Stomach (tissue), 9 donors: ENCODE measurements around the gene SERTAD2. TPM values are rescaled to one million over a fixed set of nuclear protein-coding genes. Genes with fewer than 3 reads are reported as not detected.

ENCODE experiments used
- DNase-seq, 2 donors: peaks; one replicate each; pipeline versions ENCODE4 v3.0.0 to v3.0.0-alpha.2; 2013 to 2019
- H3K27ac ChIP-seq, 5 donors: fragments of 200-600 bp in 4 of 5; sonication (generic) in 4 of 5; one replicate each; pipeline ENCODE4 v1.5.1; 2013 to 2019; ENCODE audit warnings: mild to moderate bottlenecking in 1 of 5, moderate library complexity in 1 of 5
- H3K27me3 ChIP-seq, 3 donors: fragments of 200-600 bp; sonication (generic); one replicate each; pipeline ENCODE4 v1.5.1; 2017 to 2019; ENCODE audit warnings: mixed run types in 1 of 3
- H3K36me3 ChIP-seq, 4 donors: fragments of 200-600 bp; sonication (generic); 1 replicate in 3 of 4; 2 replicates in 1 of 4; pipeline ENCODE4 v1.5.1; 2016 to 2019
- H3K4me1 ChIP-seq, 4 donors: fragments of 200-600 bp; sonication (generic); one replicate each; pipeline ENCODE4 v1.5.1; 2016 to 2019
- H3K4me3 ChIP-seq, 4 donors: fragments of 200-600 bp; sonication (generic) in 3 of 4; one replicate each; pipeline ENCODE4 v1.5.1; 2016 to 2019; ENCODE audit warnings: mild to moderate bottlenecking in 1 of 4
- H3K9me3 ChIP-seq, 4 donors: fragments of 200-600 bp; sonication (generic); one replicate each; pipeline ENCODE4 v1.5.1; 2016 to 2019
- CTCF ChIP-seq, 7 experiments: fragments of 450-650 bp in 4 of 7; fragments of 200-600 bp in 3 of 7; sonication (generic) in 3 of 7; IDR thresholded peaks; one replicate each; pipeline ENCODE4 v1.5.1; 2016 to 2019; ENCODE audit warnings: antibody characterized with exemption in 7 of 7, control low read depth in 2 of 7, mild to moderate bottlenecking in 1 of 7
- EP300 ChIP-seq: sonication (generic); formaldehyde crosslinking; IDR thresholded peaks from one replicate; pipeline ENCODE4 v1.6.1; 2017; ENCODE audit warnings: antibody characterized with exemption
- POLR2A ChIP-seq, 4 donors: fragments of 450-650 bp; IDR thresholded peaks; one replicate each; pipeline ENCODE4 v1.6.1; 2016; ENCODE audit warnings: antibody characterized with exemption in 4 of 4, control low read depth in 2 of 4, mild to moderate bottlenecking in 1 of 4, moderate library complexity in 1 of 4
- POLR2AphosphoS5 ChIP-seq, 3 donors: sonication (generic); formaldehyde crosslinking; IDR thresholded peaks; one replicate each; pipeline ENCODE4 v1.6.1; 2016; ENCODE audit warnings: antibody characterized with exemption in 3 of 3
- WGBS, 5 donors: extraction: QIAGEN DNeasy Blood & Tissue Kit in 3 of 5; methylation state at CpG; one replicate each; pipeline versions ENCODE4 v1.1.5 to v1.1.7; 2013 to 2018; 5-methylcytosine and 5-hydroxymethylcytosine counted together
- intact Hi-C: fragments of 100-400 bp; cut with DNase I; formaldehyde crosslinking; loops from one replicate; pipeline ENCODE4 v1.15.1; 2023; ENCODE audit warnings: low total_unique reads
- polyA plus RNA-seq, 3 donors: library from polyadenylated mRNA; stranded (reverse); fragments of 200-250 nt; gene quantifications; one replicate each; pipeline ENCODE4 v1.2.3, GENCODE V29; 2013
- total RNA-seq, 5 donors: library from RNA; depleted of rRNA; stranded (reverse); fragments of >200 nt; gene quantifications; one replicate each; pipeline versions ENCODE4 v1.1.0 to v1.2.3, GENCODE V29; 2014 to 2016
- donor health status: healthy with polysubstance abuse.
- donor health status: Bipolar disorder and iron deficiency.
- donor health status: healthy.

The SERTAD2 gene
- total and polyA plus RNA-seq, 8 donors = 2.0 to 11.9 (median 6.4) TPM

DNA sequence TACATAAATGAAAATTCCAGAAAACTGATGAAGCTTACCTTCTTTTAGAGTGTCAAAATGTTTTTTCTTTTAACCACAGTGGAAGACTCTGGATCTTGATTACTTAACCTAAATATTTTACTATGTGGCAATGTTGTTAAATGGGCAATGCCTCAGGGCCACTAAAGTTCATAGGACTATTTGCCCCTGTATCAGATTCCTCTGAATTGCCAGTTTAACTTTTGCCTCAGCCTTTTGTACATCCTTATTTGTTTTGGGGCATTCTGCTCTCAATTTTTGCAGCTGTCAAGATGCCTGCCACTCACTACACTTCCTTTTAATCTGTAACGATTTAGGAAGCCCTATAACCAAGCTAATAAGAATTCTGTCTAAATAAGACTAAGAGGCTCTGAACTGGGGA lies 31.7 kb upstream of the SERTAD2 start:
- H3K4me1 ChIP-seq = peaks cover 0 to 3% (median 0%) of the 10 kb centered on the region in 4 donors
- H3K27me3 ChIP-seq = no peaks in the 10 kb centered on the region
- no peaks in the 10 kb centered on the region for H3K36me3 ChIP-seq
- TF ChIP-seq POLR2AphosphoS5 (IDR thresholded peaks at IDR 0.05) (no peak), EP300 (no peak), CTCF (IDR thresholded peaks at IDR 0.05) (no peak), POLR2A (IDR thresholded peaks at IDR 0.05) (no peak)
- H3K4me3 ChIP-seq = no peak overlapping the region
- no peak overlapping the region for H3K27ac ChIP-seq
- 33 to 68% (median 47%) methylated on average over 1 of the region's 1 CpG for WGBS, 5 donors
- H3K9me3 ChIP-seq = no peaks in the 10 kb centered on the region
- intact Hi-C loops = no loop called here
- DNase-seq = no peak

DNA sequence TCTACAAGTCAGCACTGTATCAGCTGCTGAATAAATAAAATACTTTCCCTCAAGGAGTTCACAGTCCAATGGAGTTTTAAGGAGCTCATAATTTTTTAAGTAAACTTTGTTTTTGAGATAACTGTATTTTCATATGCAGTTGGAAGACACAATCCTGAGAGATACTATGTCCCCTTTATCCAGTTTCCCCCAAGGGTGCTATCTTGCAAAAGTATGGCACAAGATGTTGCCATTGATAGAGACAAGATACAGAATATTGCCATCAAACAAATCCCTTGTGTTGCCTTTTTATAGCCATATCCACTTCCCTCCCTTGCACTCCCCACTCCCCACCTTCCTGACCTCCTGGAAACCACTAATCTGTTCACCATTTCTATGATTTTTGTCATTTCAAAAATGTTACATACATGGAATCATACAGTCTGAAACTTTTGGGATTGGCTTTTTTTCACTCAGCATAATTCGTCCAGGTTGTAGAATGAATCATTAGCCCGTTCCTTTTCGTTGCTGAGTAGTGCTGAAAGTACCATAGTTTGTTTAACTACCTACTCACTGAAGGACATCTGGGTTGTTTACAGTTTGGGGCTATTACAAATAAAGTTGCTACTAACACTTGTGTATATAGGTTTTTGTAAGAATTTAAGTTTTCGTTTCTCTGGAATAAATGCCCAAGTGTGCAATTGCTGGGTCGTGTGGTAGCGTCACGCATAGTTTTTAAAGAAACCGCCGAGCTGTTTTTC lies 30.2 kb upstream of the SERTAD2 start:
- H3K4me1 ChIP-seq = peaks cover 0 to 7% (median 1%) of the 10 kb centered on the region in 4 donors
- H3K27me3 ChIP-seq = no peaks in the 10 kb centered on the region
- H3K9me3 ChIP-seq = no peaks in the 10 kb centered on the region
- no peak overlapping the region for H3K27ac ChIP-seq
- no peak for DNase-seq
- H3K36me3 ChIP-seq = no peaks in the 10 kb centered on the region
- no peak overlapping the region for H3K4me3 ChIP-seq
- TF ChIP-seq POLR2AphosphoS5 (IDR thresholded peaks at IDR 0.05) (no peak), CTCF (IDR thresholded peaks at IDR 0.05) (no peak), EP300 (no peak), POLR2A (IDR thresholded peaks at IDR 0.05) (no peak)
- WGBS, 5 donors = 87 to 95% (median 92%) methylated on average over 9 of the region's 9 CpGs
- intact Hi-C loops = no loop called here

- H3K4me3 ChIP-seq = no peak overlapping the region
- peaks cover 0 to 10% (median 1%) of the 10 kb centered on the region in 4 donors for H3K4me1 ChIP-seq
- no peak for DNase-seq
- WGBS, 5 donors = 81 to 94% (median 85%) methylated on average over 2 of the region's 2 CpGs
- no peaks in the 10 kb centered on the region for H3K27me3 ChIP-seq
- intact Hi-C loops = no loop called here
- H3K9me3 ChIP-seq = no peaks in the 10 kb centered on the region
- H3K27ac ChIP-seq = no peak overlapping the region
- H3K36me3 ChIP-seq = no peaks in the 10 kb centered on the region
- TF ChIP-seq EP300 (no peak), POLR2A (IDR thresholded peaks at IDR 0.05) (no peak), POLR2AphosphoS5 (IDR thresholded peaks at IDR 0.05) (no peak)
Measured at GRCh38 chr2:64681479-64681967, 27.8 kb upstream of the SERTAD2 start.

DNA sequence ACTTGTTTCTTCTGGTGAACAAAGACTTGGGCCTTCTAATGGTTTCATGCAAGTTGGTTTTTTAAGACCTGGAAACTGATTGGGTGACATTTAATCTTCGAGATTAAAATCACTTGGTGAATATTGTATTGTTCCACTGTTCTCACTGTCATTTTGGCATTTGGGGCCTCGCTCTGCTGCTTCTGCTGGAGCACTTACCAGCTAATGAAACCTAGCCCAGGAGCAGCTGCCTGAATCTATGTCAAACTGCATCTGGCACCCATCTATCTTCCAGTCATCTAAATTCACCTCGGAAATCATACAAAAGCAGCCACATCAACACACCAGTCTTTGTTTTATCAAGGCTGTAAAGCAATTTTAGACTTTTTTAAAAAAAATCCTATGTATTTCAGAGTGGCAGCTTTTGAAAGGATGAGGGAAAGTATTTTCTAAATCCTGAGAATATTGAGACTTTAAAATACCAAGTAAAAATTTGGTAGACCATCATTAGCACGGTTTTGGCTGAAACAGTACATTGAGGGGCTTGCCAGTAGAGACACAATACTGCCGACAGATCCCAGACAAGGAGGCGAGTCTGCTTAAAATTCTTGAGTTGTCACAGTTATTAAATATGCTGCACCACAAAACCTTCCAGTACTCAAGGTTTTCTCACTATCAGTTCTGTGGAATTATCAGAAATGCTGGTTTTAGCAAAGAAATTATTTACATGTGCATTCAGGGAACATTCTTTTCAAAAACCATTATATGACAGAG lies 26.1 kb upstream of the SERTAD2 start:
- H3K27ac ChIP-seq = no peak overlapping the region
- H3K4me1 ChIP-seq = peaks cover 0 to 10% (median 1%) of the 10 kb centered on the region in 4 donors
- no peak for DNase-seq
- H3K36me3 ChIP-seq = no peaks in the 10 kb centered on the region
- H3K4me3 ChIP-seq = no peak overlapping the region
- intact Hi-C loops = no loop called here
- no peaks in the 10 kb centered on the region for H3K9me3 ChIP-seq
- 85 to 88% (median 86%) methylated on average over 6 of the region's 6 CpGs for WGBS, 5 donors
- no peak for TF ChIP-seq POLR2A (IDR thresholded peaks at IDR 0.05)
- no peak for TF ChIP-seq EP300
- no peaks in the 10 kb centered on the region for H3K27me3 ChIP-seq

GRCh38 chr2:64678771-64679590 lies 25.3 kb upstream of the SERTAD2 start:
- H3K36me3 ChIP-seq = no peaks in the 10 kb centered on the region
- peaks cover 0 to 10% (median 1%) of the 10 kb centered on the region in 4 donors for H3K4me1 ChIP-seq
- intact Hi-C loops = no loop called here
- WGBS, 5 donors = 43 to 67% (median 49%) methylated on average over 3 of the region's 3 CpGs
- no peak overlapping the region for H3K4me3 ChIP-seq
- H3K27me3 ChIP-seq = no peaks in the 10 kb centered on the region
- no peak for DNase-seq
- TF ChIP-seq POLR2AphosphoS5 (IDR thresholded peaks at IDR 0.05) (no peak), POLR2A (IDR thresholded peaks at IDR 0.05) (no peak), EP300 (no peak), CTCF (IDR thresholded peaks at IDR 0.05) (no peak)
- H3K9me3 ChIP-seq = no peaks in the 10 kb centered on the region
- no peak overlapping the region for H3K27ac ChIP-seq
